SK-N-SH (cell line): ENCODE measurements around the gene HIPK3.

Source experiments
- CTCF ChIP-seq: fragments of 200-600 bp; sonication (generic); IDR thresholded peaks from 2 replicates; pipeline ENCODE4 v1.6.1; 2017; ENCODE audit warnings: antibody characterized with exemption, mild to moderate bottlenecking, moderate library complexity
- EP300 ChIP-seq, 2 experiments: IDR thresholded peaks; 2 replicates each; pipeline versions ENCODE4 v1.4.0 to v1.6.1; 2012; ENCODE audit warnings: borderline replicate concordance in 1 of 2, low read depth in 1 of 2, low read length in 1 of 2
- JUND ChIP-seq: IDR thresholded peaks from 2 replicates; pipeline ENCODE4 v1.4.0; 2012
- PBX3 ChIP-seq: IDR thresholded peaks from 2 replicates; pipeline ENCODE4; 2012
- POLR2AphosphoS5 ChIP-seq: IDR thresholded peaks from 2 replicates; pipeline ENCODE4 v1.6.1; 2012; ENCODE audit warnings: low read depth, low read length
- RAD21 ChIP-seq: IDR thresholded peaks from 2 replicates; pipeline ENCODE4 v1.6.1; 2012; ENCODE audit warnings: mild to moderate bottlenecking, low read length
- REST ChIP-seq: IDR thresholded peaks from 2 replicates; pipeline ENCODE4 v1.6.1; 2012; ENCODE audit warnings: mild to moderate bottlenecking, low read depth, low read length, moderate library complexity
- RFX5 ChIP-seq: IDR thresholded peaks from 2 replicates; pipeline ENCODE4 v1.6.1; 2012; ENCODE audit warnings: mild to moderate bottlenecking, improper control_type of control experiment, low read length
- SMC3 ChIP-seq: IDR thresholded peaks from 2 replicates; pipeline ENCODE4 v1.6.1; 2012; ENCODE audit warnings: low read depth, low read length, improper control_type of control experiment
- USF2 ChIP-seq: fragments of 150-350 bp; IDR thresholded peaks from 2 replicates; pipeline ENCODE4 v1.6.1; 2017; ENCODE audit warnings: antibody characterized with exemption, low read length, low read depth, borderline replicate concordance

- TF ChIP-seq POLR2AphosphoS5 = 0 out of 2 replicates have a peak, but pooled peaks have one; percentile 17
- TF ChIP-seq CTCF = no peak
- no peak for TF ChIP-seq SMC3
- no peak for TF ChIP-seq REST
- TF ChIP-seq EP300 (IDR thresholded peaks at IDR 0.05; ENCODE audit: borderline replicate concordance in 1 of 2, low read depth in 1 of 2, low read length in 1 of 2) = no peak
- TF ChIP-seq JUND = no peak
- no peak for TF ChIP-seq PBX3
- no peak for TF ChIP-seq USF2
- no peak for TF ChIP-seq RAD21
- no peak for TF ChIP-seq RFX5
Observed at GRCh38 chr11:33358150-33358831, 101.1 kb downstream of the HIPK3 start.
